ENCODE data around the gene FGD5.

The FGD5 gene

GRCh38 chr3:14935592-14936345 lies 117.0 kb downstream of the FGD5 start:
- in situ Hi-C loops (cut with MboI; ENCODE audit: low pct_unique_long_range_greater_than_20kb, low sequenced_read_pairs): loop anchor here (25.0 kb wide), 1 partner anchor 477 kb away; no protein-coding TSS in a partner anchor
- no peak for DNase-seq

DNA sequence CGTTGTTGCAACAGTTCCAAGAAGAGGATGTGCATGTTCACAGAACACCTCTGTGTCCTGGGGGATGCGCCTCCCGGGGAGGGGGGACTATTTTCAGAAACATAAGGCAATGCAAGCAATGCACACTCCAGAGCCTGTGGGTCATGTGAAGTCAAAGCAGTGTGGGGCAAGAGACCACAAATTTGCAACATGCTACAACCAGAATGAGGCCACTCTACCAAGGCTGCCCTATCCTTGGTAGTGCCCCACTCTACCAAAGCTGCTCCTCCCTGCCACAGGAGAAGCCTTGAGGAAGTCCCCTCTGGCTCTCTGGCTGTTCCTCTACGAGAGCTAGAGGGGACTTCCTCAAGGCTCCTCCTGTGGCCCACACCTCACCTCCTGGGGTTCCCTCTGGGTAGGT lies 120.2 kb downstream of the FGD5 start:
- in situ Hi-C loops (cut with MboI; ENCODE audit: low pct_unique_long_range_greater_than_20kb, low sequenced_read_pairs): loop anchor here (25.0 kb wide), 1 partner anchor 473 kb away; no protein-coding TSS in a partner anchor
- no peak for DNase-seq

DNA sequence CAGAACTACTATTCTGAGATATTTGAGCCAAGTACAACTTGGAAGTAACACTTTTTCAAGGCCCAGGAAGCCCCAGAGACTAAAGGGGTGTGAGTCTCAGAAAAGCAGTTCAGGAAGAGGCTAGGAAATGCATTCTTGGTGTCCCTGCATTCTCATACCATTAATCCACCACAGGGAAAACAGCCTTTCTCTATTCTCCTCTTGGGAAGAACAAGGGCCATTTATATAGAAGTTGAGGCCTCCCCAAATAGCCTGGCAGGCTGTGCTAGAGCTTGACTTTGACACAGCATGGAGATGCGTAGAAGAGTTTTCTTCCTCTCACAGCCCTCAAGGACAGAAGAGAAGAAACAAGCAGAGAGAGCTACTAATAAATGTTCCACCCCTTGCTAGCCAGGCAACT lies 123.1 kb downstream of the FGD5 start:
- DNase-seq: no peak

GRCh38 chr3:14943042-14943441 lies 124.3 kb downstream of the FGD5 start:
- no peak for DNase-seq
- in situ Hi-C loops (cut with MboI; ENCODE audit: low pct_unique_long_range_greater_than_20kb, low sequenced_read_pairs): loop anchor here (25.0 kb wide), 1 partner anchor 469 kb away; no protein-coding TSS in a partner anchor

More for the DNA sequence above, 123.1 kb downstream of the FGD5 start:
- in situ Hi-C loops (cut with MboI; ENCODE audit: low pct_unique_long_range_greater_than_20kb, low sequenced_read_pairs): loop anchor here (25.0 kb wide), 1 partner anchor 470 kb away; no protein-coding TSS in a partner anchor

DNA sequence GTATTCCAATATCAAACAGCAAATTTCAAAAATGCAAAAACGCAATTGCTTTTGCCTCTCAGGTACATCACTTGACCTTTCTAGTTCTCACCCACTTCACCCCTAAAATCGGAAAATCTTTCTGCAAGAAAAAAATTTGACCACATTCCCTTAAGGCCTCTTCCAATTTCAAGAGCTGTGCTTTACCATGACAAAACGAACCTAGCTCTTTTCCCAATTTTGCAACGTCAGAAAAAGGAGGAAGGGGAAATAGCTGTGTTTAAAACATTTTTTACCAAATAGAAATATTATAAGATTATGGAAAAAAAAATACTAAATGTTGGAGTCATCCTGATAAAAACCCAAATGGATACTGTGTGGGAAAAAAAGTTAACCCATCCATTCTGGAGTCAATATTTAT lies 127.5 kb downstream of the FGD5 start:
- in situ Hi-C loops (cut with MboI; ENCODE audit: low pct_unique_long_range_greater_than_20kb, low sequenced_read_pairs): loop anchor here (25.0 kb wide), 1 partner anchor 466 kb away; no protein-coding TSS in a partner anchor
- no peak for DNase-seq

- in situ Hi-C loops (cut with MboI; ENCODE audit: low pct_unique_long_range_greater_than_20kb, low sequenced_read_pairs): loop anchor here (25.0 kb wide), 1 partner anchor 466 kb away; no protein-coding TSS in a partner anchor
- DNase-seq: no peak
Measured at GRCh38 chr3:14946739-14947099, 128.0 kb downstream of the FGD5 start.

- in situ Hi-C loops (cut with MboI; ENCODE audit: low pct_unique_long_range_greater_than_20kb, low sequenced_read_pairs): loop anchor here (25.0 kb wide), 1 partner anchor 465 kb away; no protein-coding TSS in a partner anchor
- DNase-seq: peak; percentile 85
Measured at GRCh38 chr3:14947100-14947885, 128.5 kb downstream of the FGD5 start, which contains the start of gene NR2C2. Gene NR2C2 (plus strand): TSS chr3:14947583. CDS start chr3:15003915, 56,332 bp downstream.

GRCh38 chr3:14947886-14948608 lies 129.3 kb downstream of the FGD5 start:
- DNase-seq: peak; percentile 98
- in situ Hi-C loops (cut with MboI; ENCODE audit: low pct_unique_long_range_greater_than_20kb, low sequenced_read_pairs): loop anchor here (25.0 kb wide), 1 partner anchor 464 kb away; no protein-coding TSS in a partner anchor

DNA sequence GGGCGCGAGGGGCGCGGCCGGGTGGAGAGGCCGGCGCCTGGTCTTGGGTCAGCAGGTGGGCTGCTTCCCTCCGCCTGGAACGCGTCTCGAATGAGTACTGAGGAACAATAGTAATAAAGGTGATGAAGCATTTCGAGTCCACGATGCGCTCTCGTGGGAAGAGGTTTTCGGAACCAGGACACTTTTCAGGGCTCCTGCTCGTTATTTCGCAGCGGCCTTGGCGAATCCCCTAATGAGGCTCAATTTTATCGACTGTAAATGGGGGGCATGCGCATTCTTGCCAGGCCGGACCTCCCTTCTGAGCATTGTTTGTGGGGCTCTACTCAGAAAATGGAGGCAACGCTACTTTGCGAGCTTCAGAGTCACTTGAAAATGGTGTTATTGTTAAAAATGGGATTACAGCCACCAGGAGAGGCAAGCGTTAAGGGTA lies 129.9 kb downstream of the FGD5 start:
- in situ Hi-C loops (cut with MboI; ENCODE audit: low pct_unique_long_range_greater_than_20kb, low sequenced_read_pairs): loop anchor here (25.0 kb wide), 1 partner anchor 464 kb away; no protein-coding TSS in a partner anchor
- DNase-seq: no peak

DNA sequence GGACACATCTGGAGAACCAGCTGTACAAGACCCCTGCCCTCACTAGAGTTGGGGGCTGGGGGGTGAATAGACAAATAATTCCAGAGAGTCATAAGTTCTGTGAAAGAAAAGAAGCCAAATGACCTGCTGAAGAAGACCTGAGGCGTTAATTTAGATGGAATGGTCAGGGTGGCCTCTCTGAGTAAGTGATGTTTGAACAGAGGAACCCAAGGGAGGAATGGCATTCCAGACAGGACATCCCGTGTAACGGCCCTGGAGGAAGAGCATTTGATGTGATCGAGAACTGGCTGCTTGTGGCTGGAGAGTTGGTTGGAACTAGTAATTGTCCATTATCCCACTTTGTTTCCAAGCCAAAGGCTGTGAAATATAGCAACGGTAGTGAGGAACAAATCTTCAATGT lies 130.4 kb downstream of the FGD5 start:
- DNase-seq: no peak
- in situ Hi-C loops (cut with MboI; ENCODE audit: low pct_unique_long_range_greater_than_20kb, low sequenced_read_pairs): loop anchor here (25.0 kb wide), 1 partner anchor 463 kb away; no protein-coding TSS in a partner anchor

DNA sequence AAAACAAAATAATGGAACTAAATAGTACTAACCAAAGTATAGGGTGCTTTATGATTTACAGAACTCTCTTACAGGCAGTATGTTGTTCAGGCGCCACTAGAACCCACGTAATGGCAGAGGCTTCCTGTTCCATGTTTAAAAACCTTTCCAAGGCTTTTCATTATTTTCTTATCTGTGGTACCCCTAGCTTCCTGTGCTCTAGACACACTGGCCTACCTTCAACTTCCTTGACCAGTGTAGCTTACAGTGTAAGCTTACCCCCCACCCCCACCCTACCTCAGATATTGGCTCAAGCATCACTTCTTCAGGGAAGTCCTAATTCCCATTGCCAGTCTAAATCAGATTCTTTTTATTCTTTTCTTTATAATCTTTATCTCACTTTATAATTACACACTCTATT lies 131.5 kb downstream of the FGD5 start:
- in situ Hi-C loops (cut with MboI; ENCODE audit: low pct_unique_long_range_greater_than_20kb, low sequenced_read_pairs): no loop called here
- DNase-seq: peak; percentile 23

DNA sequence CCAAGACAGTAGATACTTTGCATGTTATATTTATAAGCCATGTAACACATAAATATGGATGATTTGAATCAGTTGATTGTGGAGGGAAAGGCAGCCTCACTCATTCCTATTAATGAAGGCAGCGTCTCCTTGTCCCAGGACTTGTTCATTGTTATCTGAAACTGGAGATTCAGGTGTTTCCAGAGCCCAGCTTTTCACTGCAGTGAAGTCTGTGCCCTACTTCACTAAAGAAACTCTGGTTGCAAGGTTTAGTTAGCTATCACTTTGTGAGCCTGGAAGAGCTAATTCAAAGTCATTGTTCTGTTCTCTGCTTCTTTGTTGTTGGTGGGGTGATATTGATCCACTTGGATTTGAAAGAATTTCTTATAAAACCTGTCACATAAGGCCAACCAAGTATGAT lies 138.4 kb downstream of the FGD5 start:
- in situ Hi-C loops (cut with MboI; ENCODE audit: low pct_unique_long_range_greater_than_20kb, low sequenced_read_pairs): no loop called here
- DNase-seq: no peak

DNA sequence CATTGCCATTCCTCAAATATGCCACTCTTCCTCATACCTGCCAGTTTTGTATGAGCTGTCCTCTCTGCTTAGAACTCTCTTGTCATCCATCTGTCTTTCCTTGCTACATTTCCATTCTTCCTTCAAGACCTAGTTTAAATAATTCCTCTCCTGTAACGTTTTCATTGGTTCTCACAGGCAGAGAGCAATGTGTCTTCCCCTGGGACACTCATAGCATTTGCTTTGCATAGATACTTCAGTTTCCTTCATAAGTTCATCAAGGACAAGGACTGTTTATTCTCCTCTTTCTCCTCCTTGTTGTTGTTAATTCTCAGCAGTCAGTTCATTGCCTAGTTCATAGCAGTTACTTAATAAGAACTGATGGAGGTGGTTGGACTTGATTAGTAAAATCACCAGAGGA lies 139.2 kb downstream of the FGD5 start:
- in situ Hi-C loops (cut with MboI; ENCODE audit: low pct_unique_long_range_greater_than_20kb, low sequenced_read_pairs): no loop called here

GRCh38 chr3:14959359-14959943 lies 140.7 kb downstream of the FGD5 start:
- in situ Hi-C loops (cut with MboI; ENCODE audit: low pct_unique_long_range_greater_than_20kb, low sequenced_read_pairs): no loop called here
- no peak for DNase-seq

More for the DNA sequence above, 139.2 kb downstream of the FGD5 start:
- no peak for DNase-seq

DNA sequence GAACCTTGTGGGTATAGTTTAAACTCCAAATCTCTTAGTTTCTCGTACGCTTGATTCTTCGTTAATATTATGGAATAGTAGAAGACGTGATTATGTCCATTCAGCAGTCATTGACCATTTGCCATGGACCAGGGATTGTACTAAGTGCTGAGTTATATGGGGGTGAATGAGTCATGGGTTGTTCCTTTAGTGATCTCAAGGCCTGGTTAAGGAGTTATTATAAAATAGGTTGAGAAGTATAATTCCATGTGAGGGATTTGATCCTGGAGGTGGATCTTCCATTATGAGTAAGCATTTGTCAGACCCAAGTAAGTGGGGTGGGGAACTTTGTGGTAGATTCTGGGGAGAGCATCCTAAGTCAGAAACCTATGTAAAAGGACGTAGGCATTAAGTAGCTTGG lies 144.0 kb downstream of the FGD5 start:
- in situ Hi-C loops (cut with MboI; ENCODE audit: low pct_unique_long_range_greater_than_20kb, low sequenced_read_pairs): no loop called here
- DNase-seq: no peak

DNA sequence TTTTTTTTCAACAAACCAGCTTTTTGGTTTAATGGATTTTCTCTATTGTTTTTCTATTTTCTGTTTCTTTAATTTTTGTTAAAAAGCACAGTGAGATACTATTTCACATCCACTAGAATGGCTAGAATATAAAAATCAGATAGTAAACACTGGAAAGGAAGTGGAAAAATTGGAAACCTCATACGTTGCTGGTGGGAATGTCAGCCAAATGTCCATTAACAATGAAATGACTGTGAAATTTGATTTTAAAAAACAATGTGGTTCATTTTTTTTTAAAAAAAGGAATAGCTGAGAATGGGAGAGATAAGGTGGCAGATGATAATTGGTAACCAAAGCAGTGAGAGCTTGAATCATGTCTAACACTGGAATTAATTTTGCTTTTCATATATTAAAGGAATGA lies 148.5 kb downstream of the FGD5 start:
- no peak for DNase-seq
- in situ Hi-C loops (cut with MboI; ENCODE audit: low pct_unique_long_range_greater_than_20kb, low sequenced_read_pairs): no loop called here

DNA sequence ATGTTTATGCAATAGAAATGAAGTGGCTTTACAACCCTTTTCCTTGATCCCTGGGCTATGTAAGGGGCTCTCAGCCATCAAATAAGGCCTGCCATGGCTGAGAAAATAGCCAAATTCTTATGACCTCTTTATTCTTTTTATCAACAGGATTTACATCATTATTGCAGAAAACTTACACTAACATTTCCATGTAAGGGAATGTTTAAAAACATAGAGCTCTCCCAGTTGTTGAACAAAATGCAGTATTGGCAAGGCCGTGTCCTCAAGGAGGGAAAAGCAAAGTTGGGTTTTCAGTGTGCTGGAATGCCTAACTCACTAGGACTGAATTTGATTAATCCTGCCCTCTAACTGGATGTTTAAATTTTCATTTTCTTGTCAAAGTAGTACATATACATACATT lies 150.9 kb downstream of the FGD5 start:
- DNase-seq: no peak
- in situ Hi-C loops (cut with MboI; ENCODE audit: low pct_unique_long_range_greater_than_20kb, low sequenced_read_pairs): no loop called here

- in situ Hi-C loops (cut with MboI; ENCODE audit: low pct_unique_long_range_greater_than_20kb, low sequenced_read_pairs): no loop called here
- peak; percentile 24 for DNase-seq
Measured at GRCh38 chr3:14976317-14976716, 157.6 kb downstream of the FGD5 start.

DNA sequence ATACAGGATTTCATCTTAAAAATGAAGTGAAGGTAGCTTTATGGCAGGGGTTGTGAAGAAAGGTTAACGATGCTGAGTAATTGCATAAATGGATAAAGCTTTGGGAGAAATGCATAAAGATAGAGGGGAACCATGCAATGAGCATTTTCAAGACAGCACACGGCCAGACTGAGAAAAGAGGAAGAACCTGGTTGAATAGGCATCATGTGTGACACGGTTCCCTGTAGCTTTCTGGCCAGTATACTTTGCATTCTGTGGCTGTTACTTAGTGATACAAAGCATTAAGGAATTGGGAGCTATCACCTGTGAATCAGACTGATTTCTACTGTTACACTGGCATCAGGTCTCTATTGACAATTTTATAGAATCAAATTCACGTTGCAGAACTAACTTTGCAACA lies 161.9 kb downstream of the FGD5 start:
- in situ Hi-C loops (cut with MboI; ENCODE audit: low pct_unique_long_range_greater_than_20kb, low sequenced_read_pairs): no loop called here
- peak; percentile 65 for DNase-seq

Measured in KBM-7 (cell line).